Esophagus muscularis mucosa (tissue), 4 donors: ENCODE measurements around the gene FBXW8. TPM values are rescaled to one million over a fixed set of nuclear protein-coding genes. Genes with fewer than 3 reads are reported as not detected.

Experiments
- DNase-seq: peaks from one replicate; pipeline ENCODE4 v3.0.0-alpha.2; 2017; ENCODE audit errors: extremely low spot score
- H3K27ac ChIP-seq, 4 donors: fragments of 200-600 bp; sonication (generic); replicated peaks in 1 of 4; 1 replicate in 3 of 4; 2 replicates in 1 of 4; pipeline ENCODE4 v1.5.1; 2016 to 2019; ENCODE audit warnings: mild to moderate bottlenecking in 1 of 4
- H3K27me3 ChIP-seq, 4 donors: fragments of 200-600 bp; sonication (generic); one replicate each; pipeline versions ENCODE4 v1.5.1 to v1.6.0; 2016 to 2019
- H3K36me3 ChIP-seq, 4 donors: fragments of 200-600 bp; sonication (generic); one replicate each; pipeline ENCODE4 v1.5.1; 2016 to 2019
- H3K4me1 ChIP-seq, 4 donors: fragments of 200-600 bp; sonication (generic); one replicate each; pipeline ENCODE4 v1.5.1; 2016 to 2019
- H3K4me3 ChIP-seq, 4 donors: fragments of 200-600 bp; sonication (generic); 1 replicate in 2 of 4; 2 replicates in 2 of 4; pipeline ENCODE4 v1.5.1; 2016 to 2019; ENCODE audit warnings: mild to moderate bottlenecking in 4 of 4, moderate library complexity in 1 of 4
- H3K9me3 ChIP-seq, 4 donors: fragments of 200-600 bp; sonication (generic); 1 replicate in 3 of 4; 2 replicates in 1 of 4; pipeline ENCODE4 v1.5.1; 2016 to 2019
- CTCF ChIP-seq, 3 experiments: fragments of 200-600 bp in 2 of 3; fragments of 450-650 bp in 1 of 3; sonication (generic) in 2 of 3; IDR thresholded peaks; one replicate each; pipeline ENCODE4 v1.5.1; 2017 to 2019; ENCODE audit warnings: antibody characterized with exemption in 3 of 3, mild to moderate bottlenecking in 2 of 3, moderate library complexity in 1 of 3
- EP300 ChIP-seq: sonication (generic); formaldehyde crosslinking; IDR thresholded peaks from one replicate; pipeline ENCODE4 v1.6.1; 2017; ENCODE audit warnings: antibody characterized with exemption
- POLR2A ChIP-seq: fragments of 450-650 bp; IDR thresholded peaks from one replicate; pipeline ENCODE4 v1.6.1; 2017; ENCODE audit warnings: antibody characterized with exemption, moderate library complexity, mild to moderate bottlenecking, low read depth
- POLR2AphosphoS5 ChIP-seq, 2 donors: sonication (generic); formaldehyde crosslinking; IDR thresholded peaks; one replicate each; pipeline ENCODE4 v1.6.1; 2017; ENCODE audit warnings: antibody characterized with exemption in 2 of 2
- WGBS: methylation state at CpG from one replicate; pipeline ENCODE4 v1.1.5; 2018; 5-methylcytosine and 5-hydroxymethylcytosine counted together
- intact Hi-C: fragments of 100-400 bp; cut with DNase I; formaldehyde crosslinking; loops from one replicate; pipeline ENCODE4 v1.15.1; 2023
- total RNA-seq, 4 donors: library from RNA; depleted of rRNA; stranded (reverse); fragments of >200 nt; gene quantifications; one replicate each; pipeline versions ENCODE4 v1.1.0 to v1.2.1, GENCODE V29; 2016

Gene FBXW8
- total RNA-seq, 4 donors from 2014 or later, result 11.9 to 13.9 (median 13.3) TPM

DNA sequence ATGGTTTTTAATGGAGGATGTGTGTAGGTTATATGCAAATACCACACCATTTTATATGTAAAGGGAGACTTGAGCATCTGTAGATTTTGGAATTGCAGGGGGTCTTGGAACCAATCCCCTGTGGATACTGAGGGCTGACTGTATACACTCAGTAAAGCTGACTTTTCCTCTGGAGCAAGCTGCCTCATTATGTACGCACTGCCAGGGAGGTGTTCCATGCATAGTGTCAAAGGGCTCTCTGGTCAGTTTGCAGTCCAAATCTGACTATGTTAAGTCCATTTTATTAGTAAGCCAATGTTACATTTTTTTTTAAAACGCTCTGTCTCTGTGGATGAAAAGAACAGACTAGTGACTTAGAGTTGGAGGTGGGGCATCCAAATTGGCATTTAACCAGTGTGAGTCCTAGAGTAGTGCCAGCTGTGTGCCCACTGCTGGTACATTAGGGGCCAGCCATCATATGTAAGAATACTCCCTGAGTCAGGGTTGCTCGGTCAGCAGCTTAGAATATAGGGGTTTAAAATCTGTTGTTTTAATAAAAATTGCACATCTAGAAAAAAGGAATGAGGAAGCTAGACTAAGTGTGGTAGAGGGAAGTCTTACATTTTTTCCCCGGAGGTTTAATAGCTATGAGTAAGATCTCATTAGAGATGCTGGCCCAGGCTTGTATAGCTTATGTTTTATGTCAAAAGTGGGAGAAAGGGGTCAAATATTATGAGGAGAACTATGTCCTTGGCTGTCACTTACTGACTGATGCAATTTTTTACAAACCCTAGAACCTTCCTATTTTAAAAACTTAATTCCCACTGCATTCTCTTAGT lies 101.4 kb downstream of the FBXW8 start:
- Histone ChIP-seq H3K27me3 (no peaks in the 10 kb centered on the region), H3K4me1 (no peaks in the 10 kb centered on the region), H3K27ac (no peak overlapping the region), H3K36me3 (peaks cover 0 to 63% (median 29%) of the 10 kb centered on the region in 4 donors), H3K9me3 (peaks cover 0 to 23% (median 12%) of the 10 kb centered on the region in 4 donors), H3K4me3 (no peak overlapping the region)
- no peak for DNase-seq
- 74% methylated on average over 4 of the region's 4 CpGs for WGBS
- TF ChIP-seq POLR2AphosphoS5 (IDR thresholded peaks at IDR 0.05) (no peak), EP300 (no peak), CTCF (IDR thresholded peaks at IDR 0.05) (no peak), POLR2A (no peak)
- intact Hi-C loops, result no loop called here

GRCh38 chr12:117013726-117014125 lies 103.0 kb downstream of the FBXW8 start:
- 83% methylated on average over 1 of the region's 1 CpG for WGBS
- Histone ChIP-seq H3K9me3 (peaks cover 0 to 23% (median 12%) of the 10 kb centered on the region in 4 donors), H3K4me3 (no peak overlapping the region), H3K27ac (no peak overlapping the region), H3K36me3 (peaks cover 0 to 71% (median 29%) of the 10 kb centered on the region in 4 donors), H3K27me3 (no peaks in the 10 kb centered on the region), H3K4me1 (no peaks in the 10 kb centered on the region)
- DNase-seq, result no peak
- TF ChIP-seq POLR2A, result no peak
- TF ChIP-seq CTCF (IDR thresholded peaks at IDR 0.05), result no peak
- no peak for TF ChIP-seq POLR2AphosphoS5 (IDR thresholded peaks at IDR 0.05)
- TF ChIP-seq EP300, result no peak
- intact Hi-C loops, result no loop called here

- Histone ChIP-seq H3K27ac (no peak overlapping the region), H3K4me1 (no peaks in the 10 kb centered on the region), H3K36me3 (peaks cover 0 to 78% (median 31%) of the 10 kb centered on the region in 4 donors), H3K9me3 (peaks cover 0 to 23% (median 12%) of the 10 kb centered on the region in 4 donors), H3K27me3 (no peaks in the 10 kb centered on the region), H3K4me3 (no peak overlapping the region)
- no peak for TF ChIP-seq POLR2AphosphoS5 (IDR thresholded peaks at IDR 0.05)
- no peak for TF ChIP-seq POLR2A
- no peak for TF ChIP-seq EP300
- TF ChIP-seq CTCF (IDR thresholded peaks at IDR 0.05), result no peak
- DNase-seq, result no peak
- intact Hi-C loops, result no loop called here
- WGBS, result 93% methylated on average over 8 of the region's 8 CpGs
Observed at GRCh38 chr12:117014342-117014887, 103.7 kb downstream of the FBXW8 start.

- no peak overlapping the region for H3K4me3 ChIP-seq
- H3K4me1 ChIP-seq, result no peaks in the 10 kb centered on the region
- H3K9me3 ChIP-seq, result peaks cover 0 to 23% (median 12%) of the 10 kb centered on the region in 4 donors
- H3K27me3 ChIP-seq, result no peaks in the 10 kb centered on the region
- intact Hi-C loops, result no loop called here
- no peak overlapping the region for H3K27ac ChIP-seq
- DNase-seq, result no peak
- peaks cover 0 to 76% (median 35%) of the 10 kb centered on the region in 4 donors for H3K36me3 ChIP-seq
- no peak for TF ChIP-seq EP300
- no peak for TF ChIP-seq POLR2AphosphoS5 (IDR thresholded peaks at IDR 0.05)
Observed at GRCh38 chr12:117015811-117016210, 105.1 kb downstream of the FBXW8 start.

- intact Hi-C loops, result no loop called here
- peaks cover 0 to 65% (median 34%) of the 10 kb centered on the region in 4 donors for H3K36me3 ChIP-seq
Observed at GRCh38 chr12:117017807-117018206, 107.1 kb downstream of the FBXW8 start.

More at GRCh38 chr12:117017807-117018206, 107.1 kb downstream of the FBXW8 start:
- peaks cover 0 to 23% (median 12%) of the 10 kb centered on the region in 4 donors for H3K9me3 ChIP-seq
- H3K27ac ChIP-seq, result no peak overlapping the region
- TF ChIP-seq POLR2AphosphoS5 (IDR thresholded peaks at IDR 0.05), result no peak
- TF ChIP-seq POLR2A, result no peak
- no peak for TF ChIP-seq EP300
- TF ChIP-seq CTCF (IDR thresholded peaks at IDR 0.05), result no peak
- no peaks in the 10 kb centered on the region for H3K4me1 ChIP-seq
- H3K4me3 ChIP-seq, result no peak overlapping the region
- no peaks in the 10 kb centered on the region for H3K27me3 ChIP-seq
- DNase-seq, result no peak
- 91% methylated on average over 9 of the region's 9 CpGs for WGBS
